Left ventricle myocardium inferior (tissue), 1 donor: ENCODE measurements around the gene CDC45. TPM values are rescaled to one million over a fixed set of nuclear protein-coding genes. Genes with fewer than 3 reads are reported as not detected.

Experiments
- DNase-seq: peaks from one replicate; pipeline ENCODE4 v3.0.0-alpha.2; 2020
- H3K27ac ChIP-seq: fragments of 200-600 bp; replicated peaks from 2 replicates; pipeline ENCODE4 v1.8.0; 2021
- H3K27me3 ChIP-seq: fragments of 200-600 bp; 2 replicates; pipeline ENCODE4 v1.8.0; 2021; ENCODE audit warnings: low read depth
- H3K36me3 ChIP-seq: fragments of 200-600 bp; 2 replicates; pipeline ENCODE4 v1.8.0; 2021
- H3K4me1 ChIP-seq: fragments of 200-600 bp; 2 replicates; pipeline ENCODE4 v1.8.0; 2021
- H3K4me3 ChIP-seq: fragments of 200-600 bp; 2 replicates; pipeline ENCODE4 v1.8.0; 2021; ENCODE audit warnings: mild to moderate bottlenecking, moderate library complexity
- H3K9me3 ChIP-seq: fragments of 200-600 bp; replicated peaks from 2 replicates; pipeline ENCODE4 v1.8.0; 2021
- CTCF ChIP-seq: fragments of 200-600 bp; IDR thresholded peaks from 2 replicates; pipeline ENCODE4 v1.8.0; 2021; ENCODE audit warnings: antibody characterized with exemption, mild to moderate bottlenecking, borderline replicate concordance
- intact Hi-C: fragments of 100-400 bp; cut with micrococcal nuclease; formaldehyde crosslinking; loops from one replicate; pipeline ENCODE4 v1.11.0; 2022
- total RNA-seq: library from RNA; stranded (reverse); fragmentation: NEBNext Ultra II Directional; extraction: Animal tissue kit (Norgen Biotek cat#: 25700); gene quantifications from one replicate; pipeline ENCODE4 v1.2.1, GENCODE V29; 2021
- donor health status: DM: no; HTN: yes; CAD: no; lungs with severe emphysema.

CDC45 gene
- total RNA-seq, 1 donor from 2014 or later, result 0.77 TPM

DNA sequence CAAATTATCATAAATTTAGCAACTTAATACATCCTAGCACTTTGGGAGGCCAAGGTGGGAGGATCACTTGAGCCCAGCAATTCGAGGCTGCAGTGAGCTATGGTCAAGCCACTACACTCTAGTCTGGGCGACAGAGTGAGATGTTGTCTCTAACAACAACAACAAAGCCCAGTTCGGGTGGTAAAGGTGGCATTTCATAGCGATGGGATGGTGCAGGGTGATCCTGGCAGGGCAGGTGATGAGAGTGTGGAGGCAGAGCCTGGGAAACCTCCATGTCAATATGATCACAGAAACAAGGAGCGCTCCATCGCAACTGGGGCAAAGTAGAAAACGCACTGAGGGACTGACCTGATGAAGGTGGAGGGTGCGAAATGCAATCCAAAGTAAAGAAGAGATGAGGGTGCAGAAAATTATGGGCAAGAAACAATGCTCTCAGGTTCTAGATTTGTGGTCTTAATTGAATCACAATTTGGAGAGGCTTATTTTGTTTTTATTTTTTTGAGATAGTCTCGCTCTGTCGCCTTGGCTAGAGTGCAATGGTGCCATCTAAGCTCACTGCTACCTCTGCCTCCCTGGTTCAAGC lies 77.3 kb downstream of the CDC45 start:
- Histone ChIP-seq H3K27ac (no peak overlapping the region), H3K4me3 (no peak overlapping the region), H3K9me3 (peaks cover 11% of the 10 kb centered on the region), H3K4me1 (no peaks in the 10 kb centered on the region), H3K27me3 (peaks cover 4% of the 10 kb centered on the region), H3K36me3 (no peaks in the 10 kb centered on the region)
- no peak for DNase-seq
- no peak for TF ChIP-seq CTCF
- intact Hi-C loops, result no loop called here

DNA sequence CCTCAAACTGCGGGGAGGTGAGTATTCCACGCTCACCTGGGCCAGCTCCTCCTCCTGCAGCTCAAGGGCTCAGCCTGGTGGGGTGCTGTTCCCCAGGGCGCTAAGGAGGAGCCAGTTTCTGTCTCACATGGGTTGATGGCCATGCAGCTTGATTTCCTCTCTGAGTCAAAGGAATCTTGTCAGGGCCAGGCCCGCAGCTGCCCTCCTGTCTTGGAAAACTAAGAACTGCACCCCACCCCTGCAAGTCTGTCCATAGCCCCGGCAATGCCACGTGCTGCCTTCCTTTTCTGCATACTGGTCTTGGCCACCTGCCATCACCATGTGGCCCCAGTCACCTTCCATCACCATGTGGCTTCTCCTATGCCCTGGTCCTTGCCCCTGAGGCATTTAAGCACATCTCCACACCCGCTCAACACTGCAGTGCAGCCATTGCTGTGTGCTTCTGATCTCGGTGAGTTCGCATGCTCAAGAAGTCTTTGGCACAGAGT lies 79.6 kb downstream of the CDC45 start:
- H3K36me3 ChIP-seq, result no peaks in the 10 kb centered on the region
- no peaks in the 10 kb centered on the region for H3K4me1 ChIP-seq
- H3K27me3 ChIP-seq, result peaks cover 4% of the 10 kb centered on the region
- peaks cover 7% of the 10 kb centered on the region for H3K9me3 ChIP-seq
- intact Hi-C loops, result no loop called here
- DNase-seq, result no peak
- H3K4me3 ChIP-seq, result no peak overlapping the region
- no peak for TF ChIP-seq CTCF
- no peak overlapping the region for H3K27ac ChIP-seq

- Histone ChIP-seq H3K27ac (no peak overlapping the region), H3K36me3 (no peaks in the 10 kb centered on the region), H3K27me3 (peaks cover 4% of the 10 kb centered on the region), H3K4me3 (no peak overlapping the region), H3K4me1 (no peaks in the 10 kb centered on the region), H3K9me3 (peaks cover 11% of the 10 kb centered on the region)
- DNase-seq, result no peak
- TF ChIP-seq CTCF, result no peak
- intact Hi-C loops, result no loop called here
Observed at GRCh38 chr22:19559956-19560355, 80.2 kb downstream of the CDC45 start.

DNA sequence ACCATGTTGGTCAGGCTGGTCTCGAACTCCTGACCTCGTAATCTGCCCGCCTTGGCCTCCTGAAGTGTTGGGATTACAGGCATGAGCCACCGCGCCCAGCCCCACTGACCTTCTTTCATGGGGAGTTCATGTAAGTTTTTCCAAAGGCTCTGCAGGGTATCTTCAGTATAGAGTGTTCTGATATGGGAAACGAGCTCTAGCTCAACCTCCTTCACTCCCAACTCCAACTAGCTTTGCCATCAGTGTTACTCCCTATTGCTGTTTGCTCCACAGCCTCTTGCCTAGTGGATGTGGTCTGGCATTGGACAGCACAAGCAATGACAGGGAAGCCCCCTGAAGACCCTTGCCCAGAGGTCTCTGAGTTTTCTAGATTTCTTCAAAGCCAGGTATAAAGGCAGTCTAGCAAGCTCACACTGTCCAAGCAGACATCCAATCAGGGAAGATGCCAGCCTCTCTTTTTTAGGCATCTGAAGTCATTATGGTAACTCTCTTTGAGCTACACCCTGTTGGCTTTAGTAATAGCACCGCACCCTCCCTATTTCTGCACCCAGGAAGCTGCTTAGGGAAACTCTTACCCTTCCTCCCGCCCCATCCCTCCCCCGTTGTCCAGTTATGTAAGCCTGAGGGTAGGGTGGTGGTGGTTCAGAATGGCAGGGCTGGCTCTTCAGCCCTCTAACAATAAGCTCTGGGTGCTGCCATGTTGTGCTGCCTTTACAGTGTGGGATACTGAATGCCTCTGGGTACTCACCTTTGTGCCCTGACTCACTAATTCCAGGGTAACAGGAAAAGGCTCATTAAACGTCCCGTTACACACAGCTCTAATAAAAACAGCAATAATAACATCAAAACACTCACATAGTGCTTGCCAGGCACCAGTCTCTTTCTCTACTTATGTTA lies 85.9 kb downstream of the CDC45 start:
- no peak for TF ChIP-seq CTCF
- intact Hi-C loops, result no loop called here

DNA sequence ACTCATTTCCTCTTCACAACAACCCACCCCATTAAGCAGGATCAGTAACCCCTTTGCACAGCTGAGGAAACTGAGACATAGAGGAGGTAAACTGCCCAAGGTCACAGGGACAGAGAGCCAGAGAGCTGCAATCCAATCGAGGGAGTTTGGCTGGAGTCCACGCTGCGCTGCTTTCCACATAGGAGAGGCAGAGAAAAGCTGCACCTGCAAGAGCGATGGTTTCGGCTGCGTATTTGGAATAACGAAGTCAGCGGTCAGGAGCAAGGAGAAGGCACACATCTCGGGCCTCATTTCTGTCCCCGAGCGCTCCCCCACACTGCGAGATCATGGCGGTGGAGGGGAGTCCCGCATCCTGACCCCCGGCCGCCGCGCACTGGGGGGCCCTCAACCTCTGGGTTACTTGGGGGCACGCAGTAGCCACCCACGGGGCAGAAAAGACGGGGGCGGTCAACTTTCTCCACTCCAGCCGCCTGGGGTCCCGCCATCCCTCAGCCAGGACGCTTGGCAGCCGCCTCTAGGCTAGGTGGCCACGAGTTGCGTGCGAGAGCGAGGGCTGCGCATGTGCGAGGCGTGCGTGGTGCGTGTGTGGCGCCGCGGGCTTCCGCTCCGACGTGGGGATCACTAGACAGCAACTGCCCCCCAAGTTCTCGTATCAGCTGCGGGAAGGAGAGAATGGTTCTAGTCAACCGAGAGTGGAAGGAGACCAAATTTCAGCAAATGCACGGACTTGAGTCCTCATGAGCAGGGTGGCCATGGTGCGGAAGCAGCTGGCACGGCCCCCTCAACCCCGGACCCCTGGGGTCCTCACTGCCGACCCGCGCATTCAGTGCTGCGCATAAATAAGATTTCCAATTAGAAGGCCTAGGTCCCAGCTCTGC lies 86.8 kb downstream of the CDC45 start:
- Histone ChIP-seq H3K4me1 (peaks cover 44% of the 10 kb centered on the region), H3K27me3 (no peaks in the 10 kb centered on the region), H3K9me3 (peaks cover 11% of the 10 kb centered on the region), H3K27ac (peak overlapping the region; percentile 80), H3K4me3 (no peak overlapping the region), H3K36me3 (no peaks in the 10 kb centered on the region)
- no peak for TF ChIP-seq CTCF
- intact Hi-C loops, result no loop called here
- DNase-seq, result no peak

More for the DNA sequence above, 85.9 kb downstream of the CDC45 start:
- Histone ChIP-seq H3K36me3 (no peaks in the 10 kb centered on the region), H3K27me3 (no peaks in the 10 kb centered on the region), H3K27ac (peak overlapping the region; percentile 80), H3K9me3 (peaks cover 11% of the 10 kb centered on the region), H3K4me1 (peaks cover 37% of the 10 kb centered on the region), H3K4me3 (no peak overlapping the region)
- no peak for DNase-seq
